ENCODE data around the gene CMTM2. TPM values are rescaled to one million over a fixed set of nuclear protein-coding genes. Genes with fewer than 3 reads are reported as not detected.
A peak's percentile ranks its signal among the peaks of the same experiment; 100 is the strongest.

The CMTM2 gene
- total and polyA plus RNA-seq, 9 of the 15 experiments (the other 6 are each of a cell fraction or from before 2014, with no cell fraction given): not detected

- TF ChIP-seq JUN (IDR thresholded peaks at IDR 0.05; ENCODE audit: borderline replicate concordance, low read depth, low read length): peak; percentile 18; the same call in 1 of the 2 replicates
- TF ChIP-seq JUN (CRISPR knock-in tag; IDR thresholded peaks at IDR 0.05; ENCODE audit: borderline replicate concordance): no peak
- no peak for TF ChIP-seq ZNF644 (tag; IDR thresholded peaks at IDR 0.05; ENCODE audit: low read depth)
- TF ChIP-seq RUNX1 (IDR thresholded peaks at IDR 0.05; ENCODE audit: low read depth): no peak
- peak; percentile 88 for TF ChIP-seq SAFB (IDR thresholded peaks at IDR 0.05; ENCODE audit: borderline replicate concordance, low read depth, low read length)
- TF ChIP-seq KLF6 (CRISPR knock-in tag; IDR thresholded peaks at IDR 0.05; ENCODE audit: borderline replicate concordance): no peak
- TF ChIP-seq ZNF184 (CRISPR knock-in tag; IDR thresholded peaks at IDR 0.05): no peak
- peak; percentile 51 for TF ChIP-seq PCBP1 (IDR thresholded peaks at IDR 0.05; ENCODE audit: low read depth, low read length, poor library complexity, severe bottlenecking)
- TF ChIP-seq CREB3 (tag; conservative IDR thresholded peaks at IDR 0.05; ENCODE audit: low read depth): no peak
- no peak for TF ChIP-seq RBM34 (IDR thresholded peaks at IDR 0.05; ENCODE audit: borderline replicate concordance, insufficient read depth, low read length)
- no peak for TF ChIP-seq TFE3 (CRISPR knock-in tag; IDR thresholded peaks at IDR 0.05)
- TF ChIP-seq NCOA4 (IDR thresholded peaks at IDR 0.05; ENCODE audit: partially characterized antibody): no peak
- TF ChIP-seq ATF2 (CRISPR knock-in tag; IDR thresholded peaks at IDR 0.05): no peak
- no peak for TF ChIP-seq HMBOX1 (IDR thresholded peaks at IDR 0.05)
- no peak for TF ChIP-seq TRIM24 (IDR thresholded peaks at IDR 0.05)
- no peak for TF ChIP-seq DMBX1 (CRISPR knock-in tag; IDR thresholded peaks at IDR 0.05; ENCODE audit: borderline replicate concordance)
- TF ChIP-seq CBFA2T3 (IDR thresholded peaks at IDR 0.05): no peak
- no peak for TF ChIP-seq ZNF655 (CRISPR knock-in tag; IDR thresholded peaks at IDR 0.05)
- TF ChIP-seq POLR2A (conservative IDR thresholded peaks at IDR 0.05): 0 out of 2 replicates have a peak, but pooled peaks have one; percentile 48
- TF ChIP-seq PTRF (tag; IDR thresholded peaks at IDR 0.05): no peak
- TF ChIP-seq VEZF1 (CRISPR knock-in tag; IDR thresholded peaks at IDR 0.05): peak; percentile 74; the same call in 1 of the 2 replicates
These were observed 26.1 kb downstream of the CMTM2 start (continued) for GRCh38 chr16:66605177-66605978.

Data from K562 (cell line).